AML-193 (cell line): Measurements from ENCODE around the gene PARD3B.
"Not testable (repeated sequence)": the region's sequence is repeated elsewhere in the genome, so short reads cannot be mapped to it uniquely, and the experiment has no call there.

ENCODE experiments used
- DNase-seq, 2 experiments: peaks; one replicate each; lab custom pipeline; 2025; lab: John Stamatoyannopoulos, UW

The PARD3B gene

DNA sequence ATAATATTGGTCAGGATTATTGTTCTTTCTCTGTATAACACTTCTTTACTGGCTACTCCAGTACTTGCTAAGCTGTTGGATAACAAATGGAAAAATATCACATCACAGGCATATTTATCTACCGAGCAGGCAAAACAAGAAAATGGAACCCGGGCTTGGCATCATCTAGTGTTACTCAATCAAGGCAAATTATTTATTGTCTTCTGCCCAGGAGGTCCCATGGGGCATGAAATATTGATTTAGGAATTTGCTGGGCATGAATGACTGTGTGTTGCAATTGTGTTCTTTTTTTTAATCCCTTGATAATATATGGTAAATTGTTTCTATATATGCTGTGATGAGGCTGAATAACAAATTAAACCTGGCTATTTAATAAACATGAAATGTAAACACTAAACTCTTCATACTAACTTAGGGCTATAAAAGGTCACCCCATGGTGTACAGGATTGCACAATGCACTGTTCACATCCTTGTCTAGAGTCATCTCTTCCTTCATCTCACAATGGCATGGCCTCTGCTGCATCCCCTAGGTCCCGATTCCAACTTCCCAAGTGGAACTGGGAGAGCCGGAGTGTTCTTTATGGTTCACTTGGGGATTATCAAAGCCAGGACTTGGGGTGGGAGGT lies 2.2 kb upstream of the PARD3B start:
- DNase-seq, result no peak

- DNase-seq, result no peak
Observed at GRCh38 chr2:204545861-204546735, 823 bp downstream of the PARD3B start.

DNA sequence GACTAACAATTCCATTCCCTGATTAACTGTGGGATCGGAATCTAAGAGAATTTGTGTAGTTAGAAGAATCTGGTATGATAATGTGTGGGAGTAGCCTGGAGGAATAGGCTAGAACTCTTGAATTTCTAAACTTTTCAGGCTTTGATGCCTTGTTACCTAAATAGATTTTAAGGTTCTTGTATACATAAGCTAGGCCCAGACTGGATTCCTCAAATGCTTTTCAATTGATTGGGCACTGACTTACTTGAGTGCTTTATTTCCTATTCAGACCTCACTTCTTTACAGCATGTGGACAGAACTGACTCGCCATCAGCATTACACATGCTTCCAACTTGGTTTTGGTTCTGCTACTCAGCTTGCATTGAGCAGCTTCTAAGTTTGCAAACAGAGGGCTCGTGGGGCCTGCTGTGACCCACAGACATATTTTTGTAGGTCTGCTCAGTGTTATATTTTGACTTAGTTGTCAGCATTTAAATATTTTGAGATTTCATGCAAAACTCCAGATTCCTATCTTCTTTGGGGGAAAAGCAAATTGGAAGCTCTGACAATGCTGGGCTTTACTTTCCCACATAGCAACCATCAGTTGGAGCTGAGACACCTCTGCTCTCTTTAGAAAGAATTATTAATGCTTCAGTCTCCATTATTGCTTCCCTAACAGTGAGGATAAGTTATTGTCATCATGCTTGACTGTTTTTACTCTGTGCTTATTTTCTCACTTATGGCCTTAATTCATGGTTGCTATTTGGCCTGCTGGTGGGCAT lies 5.7 kb downstream of the PARD3B start:
- no peak for DNase-seq

- no peak for DNase-seq
Observed at GRCh38 chr2:204551512-204551863, 6.2 kb downstream of the PARD3B start.

- no peak for DNase-seq
Observed at GRCh38 chr2:204557604-204558003, 12.3 kb downstream of the PARD3B start.

DNA sequence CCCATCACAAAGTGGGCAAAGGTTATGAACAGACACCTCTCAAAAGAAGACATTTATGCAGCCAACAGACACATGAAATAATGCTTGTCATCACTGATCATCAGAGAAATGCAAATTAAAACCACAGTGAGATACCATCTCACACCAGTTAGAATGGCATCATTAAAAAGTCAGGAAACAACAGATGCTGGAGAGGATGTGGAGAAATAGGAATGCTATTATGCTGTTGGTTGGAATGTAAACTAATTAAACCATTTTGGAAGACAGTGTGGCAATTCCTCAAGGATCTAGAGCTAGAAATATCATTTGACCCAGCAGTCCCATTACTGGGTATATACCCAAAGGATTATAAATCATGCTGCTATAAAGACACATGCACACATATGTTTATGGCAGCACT lies 14.1 kb downstream of the PARD3B start:
- not testable (repeated sequence) for DNase-seq

GRCh38 chr2:204560902-204561301 lies 15.6 kb downstream of the PARD3B start:
- no peak for DNase-seq

- DNase-seq, result no peak
Observed at GRCh38 chr2:204561771-204562170, 16.5 kb downstream of the PARD3B start.

DNA sequence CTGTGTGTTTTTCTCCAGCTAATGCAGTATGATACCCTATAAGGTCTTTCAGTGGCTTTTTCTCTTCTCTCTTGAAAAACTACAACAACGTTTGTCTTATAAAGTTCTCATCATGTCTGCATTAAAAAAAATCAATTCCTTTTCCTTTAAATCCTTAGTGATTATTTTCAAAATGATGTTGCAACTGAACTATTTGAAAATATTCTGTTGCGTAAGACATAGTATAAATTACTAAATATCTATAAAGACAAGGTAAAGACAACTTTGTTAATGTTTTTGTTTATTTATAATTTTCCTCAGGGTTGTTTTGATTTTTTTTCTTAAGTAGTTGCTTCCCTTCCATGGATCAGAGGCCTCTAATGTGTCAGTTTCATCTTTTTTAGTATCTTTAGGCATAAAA lies 21.2 kb downstream of the PARD3B start:
- DNase-seq, result no peak

GRCh38 chr2:204570421-204570820 lies 25.1 kb downstream of the PARD3B start:
- no peak for DNase-seq

- DNase-seq, result no peak
Observed at GRCh38 chr2:204571041-204571440, 25.8 kb downstream of the PARD3B start.

- DNase-seq, result no peak
Observed at GRCh38 chr2:204571911-204572310, 26.6 kb downstream of the PARD3B start.

DNA sequence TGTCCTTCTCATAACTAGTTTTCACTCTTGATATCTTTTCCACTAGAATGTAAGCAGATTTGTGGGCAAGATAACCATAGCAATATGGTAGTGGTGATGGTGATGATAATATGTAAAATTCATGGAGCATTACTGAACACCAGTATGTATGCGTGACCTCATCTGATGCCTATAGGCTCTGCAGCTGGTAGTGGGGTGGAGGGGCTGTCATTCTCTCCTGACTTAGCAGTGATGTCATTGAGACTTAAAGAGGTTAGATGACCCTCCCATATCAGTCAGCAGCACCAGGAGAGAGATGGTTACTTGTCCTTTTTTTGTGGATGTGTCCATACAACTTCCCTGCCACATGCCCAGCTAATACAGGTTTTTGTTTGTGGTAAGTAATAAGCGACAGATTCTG lies 27.9 kb downstream of the PARD3B start:
- no peak for DNase-seq

DNA sequence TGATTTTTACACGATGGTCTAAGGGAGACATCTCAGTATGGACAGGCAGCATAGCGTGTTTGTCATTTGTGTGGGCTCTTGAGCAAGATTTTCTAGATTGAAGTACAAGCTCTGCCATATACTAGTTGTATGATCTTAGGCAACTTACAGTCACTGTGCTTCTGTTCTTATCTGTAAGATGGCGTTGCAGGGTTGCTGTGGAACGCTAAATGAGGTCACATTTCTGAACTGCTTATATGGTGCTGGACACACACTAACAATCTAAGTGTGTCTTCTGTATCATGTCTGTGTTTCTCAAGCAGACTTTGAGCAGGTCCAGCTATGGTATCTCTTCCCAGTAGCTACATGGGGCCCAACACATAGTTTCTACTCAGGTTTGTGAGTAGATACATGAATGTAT lies 29.2 kb downstream of the PARD3B start:
- DNase-seq, result no peak

GRCh38 chr2:204575463-204575862 lies 30.2 kb downstream of the PARD3B start:
- DNase-seq, result no peak

GRCh38 chr2:204576362-204576979 lies 31.2 kb downstream of the PARD3B start:
- no peak for DNase-seq

DNA sequence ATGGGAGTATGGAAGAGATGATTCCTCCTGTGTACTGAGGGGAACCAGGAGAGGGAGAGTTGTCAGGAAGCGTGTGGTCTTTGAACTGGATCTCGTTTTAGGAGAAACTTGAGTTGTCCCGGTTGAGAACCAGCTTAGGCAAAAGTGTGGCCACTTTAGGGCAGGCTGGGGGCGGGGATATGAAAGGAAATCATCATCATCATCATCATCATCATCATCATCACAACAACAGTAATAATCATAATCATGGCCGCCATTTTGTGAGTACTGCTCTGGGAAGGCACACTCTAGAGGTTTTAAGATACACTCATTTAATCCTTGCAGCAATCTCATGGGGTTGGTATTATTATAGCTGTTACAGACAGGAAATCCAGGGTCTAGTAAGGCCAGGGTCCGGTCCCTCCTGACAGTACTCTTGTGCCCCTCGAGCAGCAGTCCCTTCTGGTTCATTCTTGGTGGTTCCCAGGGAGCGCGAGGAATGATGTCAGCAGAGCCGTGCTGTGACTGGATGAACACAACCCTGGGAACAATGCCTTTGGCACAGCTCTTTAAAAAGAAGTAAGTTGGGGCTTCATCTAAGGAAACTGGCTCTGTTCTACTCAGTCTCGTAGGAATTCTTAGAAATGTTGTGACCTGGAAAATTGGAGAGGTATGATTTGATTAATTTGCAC lies 33.8 kb downstream of the PARD3B start:
- no peak for DNase-seq

- no peak for DNase-seq
Observed at GRCh38 chr2:204581946-204582345, 36.7 kb downstream of the PARD3B start.

DNA sequence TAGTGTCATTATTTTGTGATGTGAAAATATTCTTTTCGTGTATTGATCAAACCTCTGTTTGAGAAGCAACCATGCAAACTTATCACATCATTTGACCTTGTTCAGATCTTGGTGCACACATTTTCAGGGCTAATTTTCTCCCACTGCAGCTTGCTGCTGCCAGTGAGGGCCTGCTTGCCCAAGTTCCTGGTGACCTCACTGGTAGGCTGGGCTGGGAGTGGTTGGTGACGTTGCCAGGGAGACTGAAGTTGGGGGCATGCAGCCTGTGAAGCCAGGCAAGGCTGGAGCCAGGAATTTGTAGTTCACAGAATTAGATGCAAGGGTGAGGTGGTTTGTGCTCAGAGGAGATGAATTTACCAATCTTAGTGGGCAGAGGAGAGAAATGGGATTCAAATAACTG lies 38.5 kb downstream of the PARD3B start:
- DNase-seq, result no peak

DNA sequence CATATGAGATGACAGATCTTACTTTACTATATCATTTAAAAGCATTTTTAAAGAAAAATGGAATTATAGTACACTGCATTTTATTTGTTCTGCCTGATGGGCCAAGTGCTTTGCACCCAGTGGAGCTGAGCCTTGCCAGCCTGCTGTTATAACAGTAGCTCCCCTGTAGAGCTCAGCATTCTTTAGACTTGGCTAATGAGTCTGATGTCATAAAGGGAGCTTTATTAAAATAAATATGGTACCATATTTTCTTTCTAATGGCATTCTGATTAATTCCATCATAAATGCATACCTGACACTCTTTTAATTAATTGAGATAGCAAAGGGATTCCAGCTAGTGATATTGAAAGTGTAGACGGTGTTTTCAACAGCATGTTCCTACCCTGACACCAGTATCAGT lies 40.7 kb downstream of the PARD3B start:
- DNase-seq, result no peak

GRCh38 chr2:204586444-204587180 lies 41.3 kb downstream of the PARD3B start:
- DNase-seq, result no peak
